ENCODE results near the gene PIP5K1B.
A peak's percentile ranks its signal among the peaks of the same experiment; 100 is the strongest.
"Not testable (repeated sequence)": the region's sequence is repeated elsewhere in the genome, so short reads cannot be mapped to it uniquely, and the experiment has no call there.

PIP5K1B gene

GRCh38 chr9:68964765-68965164, 259.7 kb downstream of the PIP5K1B start:
- no peak for DNase-seq

DNA sequence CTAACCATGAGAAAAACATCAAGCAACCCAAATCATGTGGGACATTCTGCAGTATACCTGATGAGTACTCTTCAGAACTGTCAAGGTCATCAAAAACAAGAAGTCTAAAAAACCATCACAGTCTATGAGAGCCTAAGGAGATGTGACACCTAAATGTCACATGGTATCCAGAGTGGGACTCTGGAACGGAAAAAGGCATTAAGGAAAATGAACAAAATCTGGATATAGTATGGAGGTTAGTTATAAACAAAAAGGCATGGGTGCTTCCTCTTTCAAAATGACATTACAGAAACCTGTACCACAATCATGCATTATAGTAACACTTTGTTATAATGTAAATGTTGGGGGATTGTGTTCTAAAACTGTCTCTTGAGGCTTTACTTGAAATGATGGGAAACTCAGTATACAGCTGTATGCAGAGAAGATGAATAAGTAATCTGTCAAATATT, 261.5 kb downstream of the PIP5K1B start:
- no peak for DNase-seq

DNA sequence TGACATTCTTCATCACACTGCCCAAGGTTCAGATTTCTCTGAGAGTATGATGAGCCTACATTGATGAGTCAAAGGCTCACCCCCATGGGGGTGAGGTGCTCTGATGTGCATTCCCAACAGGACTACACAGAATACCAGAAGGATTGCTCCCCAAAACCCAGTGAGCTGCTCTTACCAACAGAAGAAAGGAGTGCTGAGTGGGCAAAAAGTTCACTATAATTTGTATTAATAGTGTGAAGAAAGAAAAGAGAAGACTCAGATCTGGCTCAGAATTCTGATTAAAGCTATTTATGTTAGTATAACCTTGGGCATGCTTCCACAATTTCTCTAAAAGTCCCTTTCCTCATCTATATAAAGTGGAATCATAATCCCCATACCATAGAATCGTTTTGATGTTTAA, 262.8 kb downstream of the PIP5K1B start:
- DNase-seq: no peak

GRCh38 chr9:68969538-68969937, 264.5 kb downstream of the PIP5K1B start:
- no peak for DNase-seq

DNA sequence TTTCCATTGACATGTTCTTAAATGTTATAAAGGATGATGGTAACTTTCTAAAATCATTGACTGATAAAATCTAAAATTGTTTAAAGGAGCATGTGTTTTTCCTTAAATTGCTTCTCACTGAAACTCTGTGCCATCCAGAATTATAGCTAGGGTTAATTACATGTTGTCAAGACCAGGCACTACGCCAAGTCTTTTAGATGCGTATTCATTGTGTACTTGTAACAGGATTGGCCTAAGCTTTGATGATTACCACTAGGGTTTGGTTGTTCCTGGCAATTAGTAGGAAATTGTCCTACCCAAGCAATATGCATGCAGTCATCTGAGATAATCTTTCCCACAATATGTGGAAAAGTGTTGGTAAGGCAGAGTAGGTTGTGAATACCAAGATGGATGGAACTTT, 265.1 kb downstream of the PIP5K1B start:
- DNase-seq: no peak

DNA sequence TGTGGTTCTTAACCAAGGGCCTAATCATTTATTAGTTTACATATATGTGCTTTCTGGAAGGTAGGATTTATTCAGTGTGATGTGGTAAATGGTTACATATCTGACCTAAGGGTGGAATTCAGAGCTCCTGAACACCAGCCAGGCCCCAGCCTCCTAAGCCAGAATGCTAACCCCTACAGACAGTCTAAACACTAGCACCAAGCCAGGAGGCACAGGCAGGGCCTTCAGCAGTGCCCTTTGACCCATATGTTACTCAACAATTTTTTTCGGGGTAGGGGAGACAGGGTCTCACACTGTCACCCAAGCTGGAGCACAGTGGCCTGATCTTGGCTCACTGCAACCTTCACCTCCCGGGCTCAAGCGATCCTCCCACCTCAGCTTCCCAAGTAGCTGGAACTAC, 268.6 kb downstream of the PIP5K1B start:
- DNase-seq: no peak

DNA sequence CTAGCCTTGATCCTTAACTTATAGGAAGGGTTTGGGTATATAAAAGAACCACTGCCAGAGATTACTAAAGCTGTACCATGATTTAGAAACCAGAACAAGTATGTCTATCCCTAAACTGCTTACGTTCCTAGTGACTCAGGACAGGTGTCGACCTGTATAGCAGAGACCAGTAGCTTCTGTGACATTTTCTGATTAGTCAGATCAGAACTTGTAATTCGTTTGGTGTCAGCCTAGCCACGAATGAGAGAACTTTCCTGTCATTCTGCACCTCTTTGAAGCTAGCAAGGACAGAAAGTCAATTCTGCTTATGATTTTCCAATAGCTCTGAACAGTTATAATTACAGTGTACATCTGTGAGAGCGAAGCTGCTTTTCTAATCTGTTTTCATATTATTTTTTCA, 269.4 kb downstream of the PIP5K1B start:
- DNase-seq: no peak

DNA sequence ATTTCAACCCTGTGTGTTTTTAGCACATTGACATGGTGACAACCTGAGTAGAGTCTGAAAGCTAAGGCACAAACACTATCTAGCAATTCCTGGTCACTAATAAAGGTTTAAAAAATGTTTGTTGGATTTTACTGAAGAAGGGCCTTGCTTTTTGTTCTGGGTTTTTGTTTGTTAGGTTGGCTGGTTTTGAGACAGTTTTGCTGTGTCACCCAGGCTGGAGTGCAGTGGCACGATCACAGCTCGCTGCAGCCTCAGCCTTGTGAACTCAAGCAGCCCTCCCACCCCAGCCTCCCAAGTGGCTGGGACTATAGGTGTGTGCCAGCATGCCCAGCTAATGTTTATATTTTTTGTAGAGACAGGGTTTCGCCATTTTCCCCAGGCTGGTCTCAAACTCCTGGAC, 269.9 kb downstream of the PIP5K1B start:
- DNase-seq: no peak

DNA sequence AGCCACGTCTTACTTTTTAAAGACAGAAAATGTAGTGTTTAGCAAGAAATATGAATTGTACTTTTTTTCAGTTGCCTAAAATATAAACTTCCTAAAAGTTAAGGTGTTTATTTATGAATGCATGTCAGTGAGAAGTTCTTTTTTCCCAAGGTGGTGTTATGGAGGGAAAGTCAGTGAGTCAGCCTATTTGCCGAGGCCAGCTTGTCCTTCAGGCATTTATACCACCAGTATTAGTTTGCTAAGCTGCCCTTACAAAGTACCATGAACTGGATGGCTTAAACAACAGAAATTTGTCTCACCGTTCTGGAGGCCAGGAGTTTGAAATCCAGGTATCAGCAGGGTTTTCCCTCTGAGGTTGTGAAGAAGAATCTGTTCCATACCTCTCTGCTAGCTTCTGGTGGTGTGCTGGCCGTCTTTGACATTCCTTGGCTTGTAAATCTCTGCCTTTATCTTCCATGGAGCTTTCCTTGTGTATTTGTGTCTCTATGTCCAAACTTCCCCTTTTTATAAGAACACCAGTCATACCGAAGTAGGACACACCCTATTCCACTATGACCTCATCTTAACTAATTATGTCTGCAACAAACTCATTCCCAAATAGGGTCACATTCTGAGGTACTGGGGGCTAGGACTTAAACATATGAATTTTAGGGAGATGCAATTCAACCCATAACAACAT, 270.5 kb downstream of the PIP5K1B start:
- no peak for DNase-seq

DNA sequence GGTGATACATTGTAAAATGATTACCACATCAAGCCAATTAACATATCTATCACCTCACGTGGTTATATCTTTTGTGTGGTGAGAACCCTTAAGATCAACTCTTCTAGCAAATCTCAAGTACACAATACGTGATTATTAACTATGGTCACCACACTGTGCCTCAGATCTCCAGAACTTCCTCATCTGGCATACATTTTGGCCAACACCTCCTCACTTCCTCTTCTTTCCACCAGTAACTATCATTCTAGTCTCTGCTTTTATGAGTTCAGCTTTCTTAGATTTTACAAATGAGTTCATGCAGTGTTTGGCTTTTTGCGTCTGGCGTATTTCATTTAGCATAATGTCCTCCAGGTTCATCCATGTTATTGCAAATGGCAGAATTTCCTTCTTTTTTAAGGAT, 273.0 kb downstream of the PIP5K1B start:
- no peak for DNase-seq

DNA sequence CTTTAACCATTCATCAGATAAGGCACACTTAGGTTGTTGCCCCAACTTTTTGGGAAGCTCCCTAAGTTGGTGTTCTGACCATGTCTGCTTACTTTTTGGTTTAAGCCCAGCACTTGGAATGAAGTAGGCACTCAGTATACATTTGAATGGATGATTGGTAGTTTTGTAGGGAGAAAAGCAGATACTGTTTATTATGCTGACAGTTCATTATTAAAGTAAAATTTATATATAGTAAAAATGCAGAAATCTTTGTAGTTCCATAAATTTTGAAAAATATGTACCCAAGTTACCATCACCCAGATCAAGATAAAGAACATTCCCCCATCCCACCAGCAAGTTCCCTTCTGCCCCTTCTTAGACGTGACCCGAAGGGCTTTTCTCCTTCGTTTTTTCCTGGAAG, 273.5 kb downstream of the PIP5K1B start:
- no peak for DNase-seq

- DNase-seq: peak; percentile 8
These were observed 274.7 kb downstream of the PIP5K1B start for GRCh38 chr9:68979538-68980314.

- DNase-seq: no peak
These were observed 275.4 kb downstream of the PIP5K1B start for GRCh38 chr9:68980341-68980914.

- DNase-seq: no peak
These were observed 276.7 kb downstream of the PIP5K1B start for GRCh38 chr9:68981789-68982188.

DNA sequence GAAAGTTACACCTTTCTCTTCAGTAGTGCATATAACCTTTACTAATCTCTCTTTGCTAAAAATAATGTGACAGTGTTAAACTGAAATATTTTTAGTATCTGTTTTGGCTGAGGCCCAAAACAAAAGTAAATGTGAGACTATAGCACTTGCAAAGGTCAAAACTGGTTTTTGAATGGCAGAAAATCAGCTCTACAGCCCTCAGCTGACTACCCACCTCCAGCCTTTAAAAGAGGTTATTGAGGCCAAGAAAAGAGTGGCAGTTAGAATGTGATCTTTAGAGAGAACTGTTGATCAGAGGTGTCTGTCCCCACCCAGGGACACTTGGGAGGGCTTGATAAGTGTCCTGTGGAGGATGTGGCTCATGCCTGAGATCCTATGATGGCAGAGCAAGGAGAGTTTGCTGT, 278.0 kb downstream of the PIP5K1B start:
- DNase-seq: no peak

GRCh38 chr9:68983522-68984424, 278.7 kb downstream of the PIP5K1B start:
- DNase-seq: no peak

DNA sequence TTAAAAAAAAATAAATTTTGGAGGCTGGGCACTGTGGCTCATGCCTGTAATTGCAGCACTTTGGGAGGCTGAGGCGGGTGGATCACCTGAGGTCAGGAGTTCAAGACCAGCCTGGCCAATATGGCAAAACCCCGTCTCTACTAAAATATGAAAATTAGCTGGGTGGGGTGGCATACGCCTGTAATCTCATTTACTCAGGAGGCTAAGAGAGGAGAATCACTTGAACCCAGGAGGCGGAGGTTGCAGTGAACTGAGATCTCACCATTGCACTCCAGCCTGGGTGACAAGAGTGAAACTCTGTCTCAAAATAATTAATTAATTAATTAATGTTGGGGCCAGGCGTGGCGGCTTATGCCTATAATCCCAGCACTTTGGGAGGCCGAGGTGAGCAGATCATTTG, 281.9 kb downstream of the PIP5K1B start:
- not testable (repeated sequence) for DNase-seq

DNA sequence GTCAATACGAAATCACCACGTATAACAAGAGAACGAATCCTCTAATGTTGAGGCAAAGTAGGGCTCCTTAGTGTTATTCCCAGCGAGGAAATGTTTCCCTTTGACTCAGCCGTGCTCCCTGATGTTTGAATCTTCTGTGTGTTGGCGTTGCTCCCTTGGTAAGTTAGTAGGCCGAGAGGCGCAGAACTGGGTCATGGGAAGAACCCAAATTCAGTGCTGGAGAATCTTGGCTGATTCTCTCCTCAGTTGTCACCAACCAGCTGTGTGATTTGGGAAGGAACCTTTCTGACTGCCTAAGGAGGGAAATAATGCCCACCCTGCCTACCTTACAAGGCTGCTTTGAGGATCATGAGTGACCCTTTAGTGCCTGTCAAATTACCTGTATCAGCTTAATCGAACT, 286.4 kb downstream of the PIP5K1B start:
- DNase-seq: no peak

DNA sequence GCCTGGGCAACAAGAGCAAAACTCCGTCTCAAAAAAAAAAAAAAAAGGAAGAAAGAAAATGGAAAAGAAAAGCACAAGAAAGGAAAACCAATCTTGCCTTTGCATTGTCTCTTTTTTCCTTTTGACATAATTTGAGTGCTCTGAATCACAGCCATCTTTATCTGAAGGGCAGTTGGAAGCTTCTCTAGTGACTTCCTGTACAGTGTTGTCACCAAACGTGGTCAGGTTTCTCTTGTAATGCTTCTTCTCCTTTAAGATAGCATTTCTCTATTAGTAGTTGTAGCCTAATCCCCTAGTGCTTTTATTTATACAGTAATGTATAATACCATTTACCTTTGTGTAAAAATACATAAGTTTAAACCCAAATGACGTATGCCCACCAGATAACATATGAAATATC, 290.7 kb downstream of the PIP5K1B start:
- DNase-seq: no peak

GRCh38 chr9:68996462-68996861, 291.4 kb downstream of the PIP5K1B start:
- DNase-seq: no peak

DNA sequence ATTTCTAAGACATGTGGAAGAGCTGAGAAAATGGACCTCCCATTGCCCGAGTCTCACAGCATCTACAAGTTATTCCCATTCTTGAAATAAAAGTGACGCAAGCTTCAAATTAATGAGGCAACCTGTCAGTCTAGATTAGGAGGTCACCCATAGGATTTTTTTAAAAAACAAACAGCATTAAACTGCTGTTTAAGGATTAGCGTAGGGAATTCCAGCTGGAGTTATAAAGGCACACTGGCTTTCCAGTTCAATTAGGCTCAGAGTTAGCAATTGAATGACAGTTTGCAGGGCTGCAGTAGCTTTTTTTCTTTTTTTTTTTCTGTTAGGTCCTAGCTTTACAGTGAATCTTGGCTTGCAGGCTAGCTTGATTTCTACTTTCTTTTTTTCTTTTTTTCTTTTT, 292.6 kb downstream of the PIP5K1B start:
- no peak for DNase-seq

DNA sequence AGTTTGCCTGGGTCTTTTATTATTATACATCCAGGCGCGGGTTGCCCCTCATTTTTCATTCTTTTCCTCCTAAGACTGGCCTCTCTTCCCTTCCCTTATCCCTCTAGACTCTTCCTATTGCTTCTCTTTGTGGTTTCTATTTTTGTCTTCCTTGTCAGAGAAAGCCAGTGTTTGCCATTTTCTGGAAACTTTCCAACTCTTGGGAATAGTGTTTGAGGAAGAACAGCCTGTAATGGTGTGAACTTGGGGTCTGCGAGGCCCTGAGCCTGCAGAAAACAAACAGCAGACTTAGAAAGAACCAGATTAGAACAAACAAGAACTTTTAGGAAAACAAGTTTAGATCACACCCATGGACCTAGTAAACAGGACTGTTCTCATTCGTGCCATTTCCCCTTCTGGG, 293.3 kb downstream of the PIP5K1B start:
- DNase-seq: no peak

DNA sequence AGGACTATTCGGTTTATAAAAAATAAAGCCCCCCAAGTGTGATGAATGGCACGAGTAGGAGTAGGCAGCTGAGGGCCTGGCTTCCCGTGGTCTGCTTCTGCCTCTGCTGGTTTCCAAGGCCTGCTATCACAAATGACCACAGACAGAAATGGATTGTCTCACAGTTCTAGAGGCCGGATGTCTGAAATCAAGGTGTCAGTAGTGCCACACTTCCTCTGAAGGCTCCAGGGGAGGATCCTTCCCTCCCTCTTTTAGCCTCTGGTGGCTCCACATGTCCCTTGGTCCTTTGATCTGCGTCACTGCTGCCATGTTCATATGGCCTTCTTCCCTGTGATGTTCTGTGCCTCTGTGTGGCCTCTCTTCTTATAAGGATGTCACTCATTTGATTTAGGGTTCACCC, 293.8 kb downstream of the PIP5K1B start:
- DNase-seq: no peak
